OCI-LY1 (cell line): ENCODE measurements around the gene BLOC1S1.

Experiments used
- EZH2 ChIP-seq: fragments of 200-600 bp; sonication (generic), shearing (Covaris generic); IDR thresholded peaks from 2 replicates; pipeline ENCODE4 v1.8.0; 2017; ENCODE audit warnings: borderline replicate concordance, mixed run types, mild to moderate bottlenecking, antibody characterized with exemption, low read length, moderate library complexity, mixed read lengths
- TF ChIP-seq, protein P1 (sequence below): fragments of 200-600 bp; sonication (generic), shearing (Covaris generic); IDR thresholded peaks from 2 replicates; pipeline ENCODE4 v1.5.1; 2017; ENCODE audit warnings: mild to moderate bottlenecking, antibody characterized with exemption, low read length, moderate library complexity, mixed read lengths

DNA sequence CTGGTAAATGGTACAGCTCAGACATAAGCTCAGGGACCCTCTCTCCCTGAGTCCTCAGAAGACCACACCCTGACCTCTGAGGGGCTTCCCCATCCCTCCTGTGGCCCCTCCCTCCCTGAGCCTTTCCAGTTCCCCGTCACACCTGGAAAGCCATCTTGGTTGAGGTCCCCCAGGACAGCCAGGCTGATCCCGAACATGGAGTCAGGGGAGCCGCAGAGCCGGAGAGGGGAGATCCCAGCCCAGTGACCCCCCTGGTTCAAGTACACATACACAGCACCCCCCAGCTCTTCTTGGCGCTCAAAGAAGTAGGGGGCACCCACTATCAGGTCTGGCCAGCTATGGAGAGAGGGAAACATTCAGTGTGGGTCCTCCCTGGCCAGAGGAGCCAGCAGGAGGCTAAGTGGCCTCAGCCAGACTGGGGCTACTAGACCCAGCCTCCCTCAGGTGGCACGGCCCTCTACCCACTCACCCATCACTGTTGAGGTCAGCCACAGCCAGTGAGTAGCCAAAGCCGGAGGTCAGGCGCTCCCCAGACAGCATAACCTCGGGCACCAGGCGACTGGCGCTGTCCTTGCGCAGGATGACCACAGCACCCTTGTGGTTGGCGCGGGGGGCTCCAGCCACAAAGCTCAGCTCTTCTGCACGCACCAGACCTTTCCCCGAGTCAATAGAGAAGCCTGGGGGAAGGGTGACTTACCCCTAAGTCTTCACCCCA, 17.4 kb upstream of the BLOC1S1 start:
- TF ChIP-seq, protein P1, sequence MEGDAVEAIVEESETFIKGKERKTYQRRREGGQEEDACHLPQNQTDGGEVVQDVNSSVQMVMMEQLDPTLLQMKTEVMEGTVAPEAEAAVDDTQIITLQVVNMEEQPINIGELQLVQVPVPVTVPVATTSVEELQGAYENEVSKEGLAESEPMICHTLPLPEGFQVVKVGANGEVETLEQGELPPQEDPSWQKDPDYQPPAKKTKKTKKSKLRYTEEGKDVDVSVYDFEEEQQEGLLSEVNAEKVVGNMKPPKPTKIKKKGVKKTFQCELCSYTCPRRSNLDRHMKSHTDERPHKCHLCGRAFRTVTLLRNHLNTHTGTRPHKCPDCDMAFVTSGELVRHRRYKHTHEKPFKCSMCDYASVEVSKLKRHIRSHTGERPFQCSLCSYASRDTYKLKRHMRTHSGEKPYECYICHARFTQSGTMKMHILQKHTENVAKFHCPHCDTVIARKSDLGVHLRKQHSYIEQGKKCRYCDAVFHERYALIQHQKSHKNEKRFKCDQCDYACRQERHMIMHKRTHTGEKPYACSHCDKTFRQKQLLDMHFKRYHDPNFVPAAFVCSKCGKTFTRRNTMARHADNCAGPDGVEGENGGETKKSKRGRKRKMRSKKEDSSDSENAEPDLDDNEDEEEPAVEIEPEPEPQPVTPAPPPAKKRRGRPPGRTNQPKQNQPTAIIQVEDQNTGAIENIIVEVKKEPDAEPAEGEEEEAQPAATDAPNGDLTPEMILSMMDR, result no peak
- TF ChIP-seq EZH2, result no peak
